Activated naive CD4-positive, alpha-beta T cell (primary cell): Measurements from ENCODE around the gene ATAT1.

Experiments used
- DNase-seq, 4 experiments: peaks; one replicate each; lab custom pipeline; 2025; lab: John Stamatoyannopoulos, UW

Gene ATAT1

DNA sequence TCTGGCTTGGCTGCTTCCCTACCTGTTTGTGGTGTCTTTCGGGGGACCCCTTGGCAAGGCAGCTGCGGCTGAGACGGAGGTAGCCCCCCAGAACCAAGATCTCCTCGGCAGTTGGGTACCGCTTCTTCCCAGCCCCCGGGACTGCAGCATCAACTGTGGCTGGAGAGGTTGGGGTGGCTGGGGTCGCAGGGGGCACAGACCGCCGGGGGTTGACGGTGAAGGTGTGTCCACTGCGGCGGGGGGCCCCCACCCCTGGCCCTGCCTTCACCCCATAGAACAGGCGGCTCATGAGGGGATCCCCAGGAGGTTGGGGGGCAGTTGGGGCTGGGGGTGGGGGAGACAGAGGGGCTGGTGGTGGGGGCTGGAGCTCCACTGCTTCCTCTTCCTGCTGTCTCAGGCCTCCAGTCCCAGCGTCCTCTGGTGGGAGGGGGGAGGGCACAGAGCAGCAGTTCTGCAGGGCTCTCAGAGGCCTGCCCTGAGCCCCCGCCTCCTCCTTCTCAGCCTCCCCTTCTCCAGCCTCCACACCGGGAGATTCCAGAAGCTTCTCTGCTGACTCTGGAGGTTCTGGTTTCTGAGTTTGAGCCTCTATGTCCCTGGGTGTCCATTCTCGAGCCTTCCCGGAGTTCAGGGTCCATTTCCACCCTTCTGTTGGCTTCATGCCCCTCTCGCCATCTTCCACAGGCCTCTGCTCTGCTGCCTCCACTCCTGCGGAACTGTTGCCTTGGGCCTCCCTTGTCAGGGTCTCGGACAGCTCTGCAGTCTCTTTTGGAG lies 57.9 kb downstream of the ATAT1 start:
- DNase-seq: peak in 2 of 4 experiments; percentile 22 to 41

GRCh38 chr6:30685157-30686008 lies 58.7 kb downstream of the ATAT1 start:
- DNase-seq: no peak

DNA sequence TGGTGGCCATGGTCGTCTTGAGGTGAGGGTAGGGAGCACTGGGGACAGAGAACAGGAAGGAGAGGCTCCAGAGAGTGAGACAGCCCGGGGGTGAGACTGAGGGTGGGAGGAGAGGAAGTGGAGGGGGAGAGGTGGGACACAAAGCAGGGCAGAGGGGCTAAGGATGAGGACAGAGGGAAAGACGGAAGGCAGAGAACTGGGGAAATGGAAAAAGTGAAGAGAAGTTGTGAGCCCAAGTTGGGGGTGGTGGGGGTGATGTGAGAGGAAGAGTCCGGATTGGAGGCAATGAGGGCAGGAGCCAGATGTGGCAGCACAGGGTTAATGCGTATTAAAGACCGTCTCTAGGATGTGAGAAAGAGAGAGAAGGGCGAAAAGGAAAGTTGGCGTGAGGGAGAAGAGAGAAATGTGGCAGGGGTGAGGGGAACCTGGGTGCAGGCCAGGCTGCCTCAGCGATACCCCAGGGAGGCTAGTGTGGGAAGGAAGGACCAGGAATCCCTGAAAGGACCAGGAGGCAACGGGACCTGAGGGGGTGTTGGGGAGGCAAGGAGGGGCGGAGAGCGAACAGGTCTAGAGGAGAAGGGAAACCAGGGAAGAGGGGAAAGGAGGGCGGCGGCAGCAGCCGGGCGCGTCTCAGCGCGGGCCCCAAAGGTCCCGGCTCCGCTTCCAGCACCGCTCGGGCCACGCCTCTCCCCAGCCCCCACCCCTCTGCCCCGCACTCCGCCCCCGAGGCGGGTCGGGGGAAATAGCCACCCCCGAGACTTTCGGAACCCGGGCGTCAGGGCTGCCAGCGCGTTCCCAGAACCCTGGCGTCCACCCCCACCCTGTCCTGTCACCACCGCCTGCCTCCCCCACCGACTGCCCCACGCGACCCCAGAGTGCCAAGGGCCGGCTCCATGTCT lies 59.6 kb downstream of the ATAT1 start, which contains the start of gene PPP1R18:
Gene PPP1R18, minus strand, starts transcription at position 637 of the 899 bp plus-strand sequence. Its CDS starts 627 bp downstream, at position 10.
- DNase-seq: peak; percentile 33 to 82 (median 58)

DNA sequence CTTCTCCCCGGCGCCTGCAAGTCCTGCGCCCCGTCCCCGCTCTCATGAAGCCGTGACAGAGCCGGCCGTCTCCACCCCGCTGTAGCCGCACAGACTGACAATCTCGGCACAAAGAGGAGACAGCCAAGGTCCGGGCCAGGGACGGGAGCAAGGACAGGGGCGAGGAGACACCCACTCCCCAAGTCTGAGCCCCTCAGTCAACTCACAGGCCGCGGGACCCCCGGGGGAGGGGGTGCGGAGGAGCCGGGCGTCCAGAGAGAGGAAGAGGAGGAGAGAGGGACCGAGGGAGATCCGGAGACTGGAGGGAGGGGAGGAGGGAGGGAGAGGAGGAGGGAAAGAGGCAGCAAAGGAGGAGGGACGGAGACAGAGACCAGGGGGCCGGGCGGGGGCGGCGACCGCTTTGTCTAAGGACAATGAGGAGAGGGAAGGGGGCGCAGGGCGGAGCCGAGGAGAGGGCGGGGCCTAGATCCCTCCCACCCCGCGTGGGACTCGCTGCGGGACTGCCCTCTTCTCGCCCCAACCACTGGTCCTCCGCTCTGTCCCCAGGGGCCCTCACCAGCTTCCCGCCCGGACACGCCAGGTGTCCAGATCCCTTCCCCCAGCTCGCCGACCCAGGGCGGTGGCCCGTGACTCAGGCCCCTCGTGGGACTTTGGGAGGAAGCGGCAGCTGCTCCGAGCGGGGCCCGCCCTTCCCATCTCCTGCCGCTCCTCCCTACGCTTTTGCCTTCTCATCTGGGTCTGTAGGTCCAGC lies 60.4 kb downstream of the ATAT1 start:
- DNase-seq: peak in 3 of 4 experiments; percentile 37 to 62 (median 47)

DNA sequence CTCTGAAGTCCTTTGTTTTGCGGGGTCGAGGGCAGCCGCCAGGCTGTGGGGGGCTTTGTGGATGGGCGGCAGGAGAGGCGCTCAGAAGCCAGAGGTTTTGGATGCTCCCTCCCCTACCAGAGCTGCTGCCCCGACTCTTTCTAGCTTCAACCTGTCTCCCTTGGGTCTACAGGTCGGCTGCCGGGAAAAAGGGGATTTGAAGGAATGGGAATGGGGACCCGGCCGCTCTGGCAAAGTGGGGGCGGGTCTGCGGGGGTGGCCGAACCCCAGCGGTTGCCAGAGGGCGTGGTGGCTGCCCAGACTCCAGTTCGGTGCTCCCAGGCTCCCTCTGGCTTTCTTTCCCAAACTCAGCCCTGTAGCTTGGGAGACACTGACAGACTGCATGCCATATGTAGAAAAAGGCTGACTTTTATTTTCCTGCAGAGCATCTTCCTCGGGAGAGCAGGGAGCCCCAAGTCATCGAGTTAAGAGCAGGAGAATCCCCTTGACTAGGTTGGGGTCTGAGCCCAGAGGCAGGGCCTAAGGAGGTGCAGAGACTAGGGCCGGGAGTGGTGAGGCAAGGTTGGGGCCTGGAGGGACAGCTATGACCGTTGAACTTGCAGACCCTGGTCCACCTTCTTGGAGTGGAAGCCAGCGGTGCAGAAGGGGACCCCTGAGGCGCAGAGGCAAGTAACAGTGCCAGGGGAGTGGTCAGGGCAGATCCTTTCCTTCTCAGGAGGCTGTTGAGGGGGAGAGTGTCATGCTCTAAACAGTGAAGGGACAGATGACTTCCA lies 61.2 kb downstream of the ATAT1 start:
- DNase-seq: no peak

- DNase-seq: no peak
Observed at GRCh38 chr6:30688569-30688968, 61.9 kb downstream of the ATAT1 start.

DNA sequence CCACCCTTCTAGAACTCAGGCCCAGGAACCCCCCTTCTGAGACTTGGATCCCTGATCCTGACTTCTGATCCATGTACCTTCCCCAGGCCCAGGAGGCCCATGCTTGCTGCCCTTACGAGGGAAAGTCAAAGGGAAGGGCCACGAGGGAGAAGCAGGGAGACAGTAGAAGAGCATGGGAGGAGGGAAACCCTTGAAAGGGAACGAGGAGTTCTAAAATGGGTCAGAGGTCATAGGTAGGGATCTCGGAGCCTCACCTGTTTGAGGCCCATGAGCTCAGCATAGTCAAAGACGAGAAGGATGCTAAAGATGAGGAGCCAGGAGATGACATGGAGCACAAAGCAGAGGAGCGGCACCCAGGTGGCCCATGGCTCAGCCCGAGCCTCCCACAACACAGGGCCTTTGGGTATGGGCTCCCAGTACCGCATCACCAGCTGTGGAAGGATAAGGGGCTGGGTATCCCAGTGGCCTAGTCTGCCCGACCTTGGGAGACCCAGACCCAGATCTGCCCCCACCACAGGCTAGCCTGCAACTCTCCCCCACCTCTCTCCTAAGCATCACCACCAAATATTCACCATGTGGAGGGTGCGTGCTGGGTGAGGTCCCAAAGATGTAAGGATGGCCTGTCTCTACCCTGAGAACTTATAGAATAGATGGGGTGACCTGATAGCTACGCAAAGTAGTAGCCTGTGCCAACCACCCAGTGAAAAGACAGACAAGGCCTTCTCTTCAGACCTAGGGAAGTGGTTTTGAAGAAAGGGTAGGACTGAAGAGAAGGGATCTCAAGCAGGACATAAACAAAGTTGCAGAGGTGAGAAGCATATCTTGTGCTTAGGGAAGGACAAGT lies 62.6 kb downstream of the ATAT1 start:
- DNase-seq: no peak

- no peak for DNase-seq
Observed at GRCh38 chr6:30689985-30690384, 63.3 kb downstream of the ATAT1 start.

DNA sequence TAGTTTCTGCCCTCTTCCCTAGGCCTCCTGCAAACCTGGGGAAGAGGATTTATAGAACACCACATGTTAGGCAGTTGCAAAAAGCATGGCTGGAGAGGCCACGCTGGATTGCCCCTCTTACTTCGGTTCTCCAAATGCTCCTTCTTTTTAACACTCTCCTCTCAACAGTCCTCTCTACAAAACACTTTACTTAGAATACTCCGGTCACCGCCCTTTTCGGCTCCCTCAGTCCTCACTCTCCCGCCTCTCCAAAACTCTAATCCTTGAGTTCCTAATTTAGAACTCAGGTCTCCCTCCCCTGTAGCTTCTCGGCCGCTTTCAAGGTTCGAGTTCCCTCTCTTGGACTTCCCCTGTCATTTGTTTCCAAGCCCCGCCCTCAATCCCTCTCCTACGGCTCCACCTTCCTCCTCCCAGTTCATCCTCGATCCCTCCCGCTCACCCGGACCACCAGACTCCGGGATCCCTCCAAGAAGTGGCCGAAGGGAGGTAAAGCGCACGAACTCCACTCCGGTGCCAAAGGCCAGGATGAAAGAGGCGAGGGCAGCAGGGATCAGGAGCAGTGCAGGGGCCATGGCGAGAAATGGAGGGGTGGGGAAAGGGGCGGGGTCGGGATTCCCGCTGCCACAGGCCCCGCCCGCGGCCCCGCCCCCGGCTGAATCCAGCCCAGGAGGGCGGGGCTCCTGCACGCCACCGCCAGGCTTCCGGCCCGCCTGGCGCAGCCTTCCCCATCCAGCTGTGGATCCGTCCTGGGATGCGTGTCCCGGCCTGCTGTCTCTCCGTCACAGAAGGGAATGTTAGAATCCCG lies 63.9 kb downstream of the ATAT1 start, which contains the start of gene NRM:
Gene NRM, minus strand, starts transcription at position 582 of the 805 bp plus-strand sequence. Its CDS starts 10 bp downstream, at position 572.
- DNase-seq: peak; percentile 18 to 62 (median 37)

GRCh38 chr6:30691208-30691847 lies 64.7 kb downstream of the ATAT1 start:
- DNase-seq: no peak
